GM21528 (cell line): ENCODE results near the gene MPND.
"Not testable (repeated sequence)": the region's sequence is repeated elsewhere in the genome, so short reads cannot be mapped to it uniquely, and the experiment has no call there.

ENCODE experiments used
- ATAC-seq: cut with Tn5 transposase; IDR thresholded peaks from one replicate; pipeline ENCODE4 v1.9.1; 2021; ENCODE audit warnings: mild to moderate bottlenecking, moderate library complexity; ENCODE audit not compliant: unreplicated experiment, low FRiP score

Gene MPND

GRCh38 chr19:4319067-4319718, 24.2 kb upstream of the MPND start:
- ATAC-seq = no peak

- no peak for ATAC-seq
These were observed 22.9 kb upstream of the MPND start for GRCh38 chr19:4320419-4320818.

GRCh38 chr19:4322942-4323665, 20.3 kb upstream of the MPND start:
- no peak for ATAC-seq

GRCh38 chr19:4323692-4324091, 19.7 kb upstream of the MPND start:
- ATAC-seq = no peak

- no peak for ATAC-seq
These were observed 19.1 kb upstream of the MPND start for GRCh38 chr19:4324228-4324627.

GRCh38 chr19:4326215-4326836, 17.0 kb upstream of the MPND start:
- ATAC-seq = no peak

- ATAC-seq = no peak
These were observed 16.5 kb upstream of the MPND start for GRCh38 chr19:4326837-4327251.

GRCh38 chr19:4327252-4327876, 16.0 kb upstream of the MPND start:
- no peak for ATAC-seq

- ATAC-seq = peak; percentile 9
These were observed 15.5 kb upstream of the MPND start for GRCh38 chr19:4327877-4328242.

GRCh38 chr19:4328243-4328990, 14.9 kb upstream of the MPND start:
- peak; percentile 49 for ATAC-seq

- ATAC-seq = not testable (repeated sequence)
These were observed 14.2 kb upstream of the MPND start for GRCh38 chr19:4328991-4329681.

GRCh38 chr19:4329858-4330257, 13.5 kb upstream of the MPND start:
- ATAC-seq = no peak

- ATAC-seq = no peak
These were observed 8.3 kb upstream of the MPND start for GRCh38 chr19:4334929-4335570.

GRCh38 chr19:4337906-4338440, 5.4 kb upstream of the MPND start:
- no peak for ATAC-seq

- no peak for ATAC-seq
These were observed 4.7 kb upstream of the MPND start, which contains the start of gene STAP2 for GRCh38 chr19:4338441-4339355. Gene STAP2, minus strand, starts transcription at chr19:4338827. Its CDS starts 74 bp downstream, at chr19:4338753.

- no peak for ATAC-seq
These were observed 1.1 kb upstream of the MPND start for GRCh38 chr19:4342314-4342614.

GRCh38 chr19:4342615-4343369, 570 bp upstream of the MPND start:
- ATAC-seq = peak; percentile 86
